GM12865 (cell line): ENCODE measurements around the gene AGXT.

Experiments used
- DNase-seq: peaks from one replicate; pipeline ENCODE4 v3.0.0; 2010; ENCODE audit warnings: low read depth
- H3K4me3 ChIP-seq: 2 replicates; pipeline ENCODE4 v1.5.1; 2011; ENCODE audit warnings: mild to moderate bottlenecking, low read depth, low read length, control low read depth
- CTCF ChIP-seq: IDR thresholded peaks from 2 replicates; pipeline ENCODE4 v1.5.1; 2011; ENCODE audit warnings: low read length, control low read depth, low read depth, inconsistent platforms; ENCODE audit not compliant: insufficient read depth; ENCODE audit errors: missing control alignments

AGXT gene

GRCh38 chr2:240919786-240920782, 51.5 kb downstream of the AGXT start:
- no peak for TF ChIP-seq CTCF
- no peak for DNase-seq
- H3K4me3 ChIP-seq, result no peak overlapping the region

- no peak for DNase-seq
- TF ChIP-seq CTCF, result no peak
Measured at GRCh38 chr2:240920783-240921231, 52.2 kb downstream of the AGXT start.

GRCh38 chr2:240921311-240921994, 52.8 kb downstream of the AGXT start:
- no peak for TF ChIP-seq CTCF
- DNase-seq, result no peak
- no peak overlapping the region for H3K4me3 ChIP-seq

More at GRCh38 chr2:240920783-240921231, 52.2 kb downstream of the AGXT start:
- no peak overlapping the region for H3K4me3 ChIP-seq

GRCh38 chr2:240921995-240922244, 53.3 kb downstream of the AGXT start:
- DNase-seq, result no peak
- no peak for TF ChIP-seq CTCF
- H3K4me3 ChIP-seq, result no peak overlapping the region

- DNase-seq, result no peak
- no peak overlapping the region for H3K4me3 ChIP-seq
- no peak for TF ChIP-seq CTCF
Measured at GRCh38 chr2:240922245-240922981, 53.8 kb downstream of the AGXT start.

GRCh38 chr2:240922982-240923537, 54.4 kb downstream of the AGXT start:
- H3K4me3 ChIP-seq, result no peak overlapping the region
- DNase-seq, result no peak
- no peak for TF ChIP-seq CTCF
